GM21423 (cell line): Measurements from ENCODE around the gene RSPO3.

Source experiments
- ATAC-seq: cut with Tn5 transposase; IDR thresholded peaks from one replicate; pipeline ENCODE4 v1.9.1; 2021; ENCODE audit warnings: mild to moderate bottlenecking, moderate library complexity; ENCODE audit not compliant: unreplicated experiment

The RSPO3 gene

GRCh38 chr6:127110712-127111111 lies 7.8 kb upstream of the RSPO3 start:
- no peak for ATAC-seq

GRCh38 chr6:127111526-127111925 lies 6.9 kb upstream of the RSPO3 start:
- ATAC-seq, result no peak

- no peak for ATAC-seq
Measured at GRCh38 chr6:127114214-127114760, 4.2 kb upstream of the RSPO3 start.

GRCh38 chr6:127115084-127115655 lies 3.3 kb upstream of the RSPO3 start:
- ATAC-seq, result no peak

- ATAC-seq, result no peak
Measured at GRCh38 chr6:127115746-127116145, 2.7 kb upstream of the RSPO3 start.

GRCh38 chr6:127117979-127118297 lies 533 bp upstream of the RSPO3 start:
- no peak for ATAC-seq

GRCh38 chr6:127119102-127120022 lies 891 bp downstream of the RSPO3 start:
- ATAC-seq, result peak; percentile 48

GRCh38 chr6:127120023-127120786 lies 1.7 kb downstream of the RSPO3 start:
- peak; percentile 2 for ATAC-seq

- ATAC-seq, result peak; percentile 81
Measured at GRCh38 chr6:127120787-127121636, 2.5 kb downstream of the RSPO3 start.

- ATAC-seq, result no peak
Measured at GRCh38 chr6:127121637-127121960, 3.1 kb downstream of the RSPO3 start.

- ATAC-seq, result no peak
Measured at GRCh38 chr6:127124172-127124571, 5.7 kb downstream of the RSPO3 start.

- no peak for ATAC-seq
Measured at GRCh38 chr6:127124680-127125079, 6.2 kb downstream of the RSPO3 start.

GRCh38 chr6:127128066-127128465 lies 9.6 kb downstream of the RSPO3 start:
- ATAC-seq, result no peak

GRCh38 chr6:127129251-127129650 lies 10.8 kb downstream of the RSPO3 start:
- no peak for ATAC-seq

GRCh38 chr6:127131275-127131674 lies 12.8 kb downstream of the RSPO3 start:
- ATAC-seq, result no peak

GRCh38 chr6:127131772-127132376 lies 13.4 kb downstream of the RSPO3 start:
- ATAC-seq, result no peak

- no peak for ATAC-seq
Measured at GRCh38 chr6:127134136-127134535, 15.7 kb downstream of the RSPO3 start.

- no peak for ATAC-seq
Measured at GRCh38 chr6:127136786-127137185, 18.3 kb downstream of the RSPO3 start.

GRCh38 chr6:127146932-127147331 lies 28.5 kb downstream of the RSPO3 start:
- no peak for ATAC-seq

GRCh38 chr6:127147534-127147933 lies 29.1 kb downstream of the RSPO3 start:
- ATAC-seq, result no peak
